ENCODE results near the gene KCNB1.

KCNB1 gene

GRCh38 chr20:49460131-49460530 is 22.3 kb downstream of the KCNB1 start:
- TF ChIP-seq CTCF (conservative IDR thresholded peaks at IDR 0.05), result no peak
- no peak overlapping the region for H3K27ac ChIP-seq

- no peak for TF ChIP-seq CTCF (conservative IDR thresholded peaks at IDR 0.05)
- no peak overlapping the region for H3K27ac ChIP-seq
Observed at GRCh38 chr20:49459684-49460083, 22.8 kb downstream of the KCNB1 start.

GRCh38 chr20:49457444-49457843 is 25.0 kb downstream of the KCNB1 start:
- no peak overlapping the region for H3K27ac ChIP-seq
- TF ChIP-seq CTCF (conservative IDR thresholded peaks at IDR 0.05), result no peak

- no peak for TF ChIP-seq CTCF (conservative IDR thresholded peaks at IDR 0.05)
- H3K27ac ChIP-seq, result no peak overlapping the region
Observed at GRCh38 chr20:49456646-49457045, 25.8 kb downstream of the KCNB1 start.

DNA sequence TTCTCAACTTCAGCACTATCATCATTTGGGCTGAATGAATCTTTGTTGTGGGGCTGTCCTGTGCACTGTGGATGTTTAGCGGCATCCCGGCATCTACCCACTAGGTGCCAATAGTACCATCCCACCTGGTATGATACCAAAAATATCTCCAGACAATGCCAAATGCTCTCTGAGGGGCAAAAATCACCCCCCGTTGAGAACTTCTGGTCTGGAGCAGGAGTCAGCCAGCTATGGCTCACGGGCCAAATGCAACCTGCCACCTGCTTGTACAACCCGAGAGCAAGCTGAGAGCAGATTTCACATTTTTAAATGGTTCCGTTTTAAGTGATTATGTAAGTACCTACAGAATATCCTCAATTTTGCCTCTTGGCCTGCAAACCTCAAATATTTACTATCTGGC is 26.8 kb downstream of the KCNB1 start:
- TF ChIP-seq CTCF (conservative IDR thresholded peaks at IDR 0.05), result no peak
- H3K27ac ChIP-seq, result no peak overlapping the region

DNA sequence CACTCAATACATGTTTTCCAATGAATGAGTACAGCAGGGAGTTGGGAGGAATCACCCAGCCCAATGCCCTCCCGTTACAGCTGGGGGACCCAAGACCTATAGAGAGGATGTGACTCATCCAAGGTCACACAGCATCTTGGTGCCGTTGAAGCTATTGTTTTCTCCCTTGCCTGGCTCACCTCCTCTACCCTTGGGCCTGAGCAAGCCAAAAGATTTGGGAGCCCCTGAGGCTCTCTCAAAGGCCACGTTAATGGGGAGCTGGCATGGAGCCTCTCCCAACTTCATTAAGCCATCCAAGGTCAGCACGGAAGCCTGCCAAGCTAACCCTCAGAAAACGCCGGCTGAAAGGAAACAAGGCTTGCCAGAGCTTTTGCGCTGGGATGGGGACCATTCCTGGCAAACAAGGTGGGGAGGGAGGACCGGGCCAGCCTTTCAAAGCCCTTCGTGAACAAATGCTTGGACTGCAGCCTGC is 30.4 kb downstream of the KCNB1 start:
- no peak for TF ChIP-seq CTCF (conservative IDR thresholded peaks at IDR 0.05)
- no peak overlapping the region for H3K27ac ChIP-seq

DNA sequence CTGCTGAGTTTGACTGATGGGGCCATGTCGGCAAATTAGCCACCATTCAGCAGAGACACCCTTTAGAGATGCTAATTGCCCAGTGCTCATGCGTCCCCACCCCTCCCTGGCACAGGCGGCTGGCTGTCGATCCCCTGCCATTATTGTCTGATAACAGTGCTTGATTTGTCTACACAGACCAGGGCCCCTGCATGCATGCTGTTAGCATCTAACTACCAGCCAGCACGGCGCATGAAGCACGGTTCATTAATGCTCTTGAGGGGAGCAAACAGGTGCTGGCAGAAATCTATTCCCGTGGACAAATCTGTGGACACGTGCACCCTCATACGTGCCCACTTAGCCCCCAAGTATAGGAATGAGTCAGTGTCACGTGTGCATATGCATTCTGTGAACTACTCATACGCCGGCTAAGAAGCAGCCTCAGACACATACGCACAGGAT is 32.2 kb downstream of the KCNB1 start:
- H3K27ac ChIP-seq, result no peak overlapping the region
- no peak for TF ChIP-seq CTCF (conservative IDR thresholded peaks at IDR 0.05)

DNA sequence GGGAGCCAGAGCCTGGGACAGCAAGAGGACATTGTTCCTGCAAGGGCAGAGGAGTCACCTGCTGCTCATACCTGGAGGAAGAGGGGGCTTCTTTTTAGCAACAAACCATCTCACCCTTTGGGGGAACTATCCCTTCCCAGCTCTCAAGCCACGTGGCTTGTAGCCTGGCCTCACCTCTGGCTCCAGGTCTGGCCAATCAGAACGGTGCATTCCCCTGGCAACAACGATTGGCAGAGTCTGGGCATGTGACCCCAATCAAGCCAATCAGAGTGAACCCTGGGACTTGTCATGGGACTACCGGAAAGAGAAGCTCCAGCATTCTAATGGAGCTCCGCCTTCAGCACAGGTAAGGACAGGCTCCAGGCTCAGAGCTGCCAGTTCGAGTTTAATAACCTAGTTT is 33.6 kb downstream of the KCNB1 start:
- TF ChIP-seq CTCF (conservative IDR thresholded peaks at IDR 0.05), result no peak
- H3K27ac ChIP-seq, result no peak overlapping the region
